Fibroblast of skin of right biceps (primary cell): Measurements from ENCODE around the gene ARRDC5.
A peak's percentile ranks its signal among the peaks of the same experiment; 100 is the strongest.
"Not testable (repeated sequence)": the region's sequence is repeated elsewhere in the genome, so short reads cannot be mapped to it uniquely, and the experiment has no call there.

Source experiments
- DNase-seq: peaks from one replicate; pipeline ENCODE4 v3.0.0-alpha.2; 2013

Gene ARRDC5

GRCh38 chr19:4902796-4903195 is at the start of gene ARRDC5:
TSS of gene ARRDC5 (minus strand) at chr19:4902896. CDS start at chr19:4902825, 71 bp downstream.
- no peak for DNase-seq

GRCh38 chr19:4951656-4952055 is 49.0 kb upstream of the ARRDC5 start:
- DNase-seq = no peak

GRCh38 chr19:4950650-4951049 is 48.0 kb upstream of the ARRDC5 start:
- DNase-seq = not testable (repeated sequence)

- not testable (repeated sequence) for DNase-seq
These were observed 39.0 kb upstream of the ARRDC5 start for GRCh38 chr19:4941638-4942169.

GRCh38 chr19:4939466-4939865 is 36.8 kb upstream of the ARRDC5 start:
- no peak for DNase-seq

GRCh38 chr19:4938461-4938860 is 35.8 kb upstream of the ARRDC5 start:
- not testable (repeated sequence) for DNase-seq

- no peak for DNase-seq
These were observed 34.4 kb upstream of the ARRDC5 start for GRCh38 chr19:4937060-4937459.

- no peak for DNase-seq
These were observed 32.7 kb upstream of the ARRDC5 start for GRCh38 chr19:4935444-4935843.

- no peak for DNase-seq
These were observed 30.8 kb upstream of the ARRDC5 start for GRCh38 chr19:4933528-4933927.

- no peak for DNase-seq
These were observed 30.0 kb upstream of the ARRDC5 start for GRCh38 chr19:4932711-4933110.

- peak; percentile 24 for DNase-seq
These were observed 28.0 kb upstream of the ARRDC5 start for GRCh38 chr19:4930664-4931063.

- no peak for DNase-seq
These were observed 26.5 kb upstream of the ARRDC5 start for GRCh38 chr19:4929186-4929585.

GRCh38 chr19:4923276-4923747 is 20.6 kb upstream of the ARRDC5 start:
- no peak for DNase-seq

- DNase-seq = no peak
These were observed 20.0 kb upstream of the ARRDC5 start for GRCh38 chr19:4922530-4923275.

- DNase-seq = no peak
These were observed 13.8 kb upstream of the ARRDC5 start for GRCh38 chr19:4916292-4917082.

GRCh38 chr19:4914736-4915501 is 12.2 kb upstream of the ARRDC5 start:
- DNase-seq = peak; percentile 77

- DNase-seq = peak; percentile 20
These were observed 11.5 kb upstream of the ARRDC5 start for GRCh38 chr19:4913996-4914735.

GRCh38 chr19:4911786-4912672 is 9.3 kb upstream of the ARRDC5 start:
- DNase-seq = peak; percentile 100

GRCh38 chr19:4911314-4911713 is 8.6 kb upstream of the ARRDC5 start:
- peak; percentile 40 for DNase-seq

- DNase-seq = peak; percentile 89
These were observed 8.0 kb upstream of the ARRDC5 start for GRCh38 chr19:4910594-4911281.
